HG03135 (cell line): ENCODE measurements around the gene MRPL43.

Source experiments
- ATAC-seq: cut with Tn5 transposase; IDR thresholded peaks from one replicate; pipeline ENCODE4 v1.9.1; 2021; ENCODE audit warnings: mild to moderate bottlenecking, moderate library complexity; ENCODE audit not compliant: unreplicated experiment

The MRPL43 gene

DNA sequence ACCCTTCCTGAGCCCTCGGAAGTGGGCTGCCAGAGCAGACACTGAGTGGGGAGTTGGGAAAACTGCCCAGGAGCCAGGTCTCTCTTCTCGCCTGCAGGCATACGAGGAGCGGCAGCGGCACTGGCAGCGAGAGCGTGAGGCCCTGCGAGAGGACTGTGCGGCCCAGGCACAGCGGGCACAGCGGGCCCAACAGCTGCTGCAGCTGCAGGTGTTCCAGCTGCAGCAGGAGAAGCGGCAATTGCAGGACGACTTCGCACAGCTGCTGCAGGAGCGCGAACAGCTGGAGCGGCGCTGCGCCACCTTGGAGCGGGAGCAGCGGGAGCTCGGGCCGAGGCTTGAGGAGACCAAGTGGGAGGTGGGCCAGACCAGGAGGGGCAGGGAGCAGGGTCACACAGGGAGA, 18.1 kb upstream of the MRPL43 start:
- ATAC-seq: no peak

DNA sequence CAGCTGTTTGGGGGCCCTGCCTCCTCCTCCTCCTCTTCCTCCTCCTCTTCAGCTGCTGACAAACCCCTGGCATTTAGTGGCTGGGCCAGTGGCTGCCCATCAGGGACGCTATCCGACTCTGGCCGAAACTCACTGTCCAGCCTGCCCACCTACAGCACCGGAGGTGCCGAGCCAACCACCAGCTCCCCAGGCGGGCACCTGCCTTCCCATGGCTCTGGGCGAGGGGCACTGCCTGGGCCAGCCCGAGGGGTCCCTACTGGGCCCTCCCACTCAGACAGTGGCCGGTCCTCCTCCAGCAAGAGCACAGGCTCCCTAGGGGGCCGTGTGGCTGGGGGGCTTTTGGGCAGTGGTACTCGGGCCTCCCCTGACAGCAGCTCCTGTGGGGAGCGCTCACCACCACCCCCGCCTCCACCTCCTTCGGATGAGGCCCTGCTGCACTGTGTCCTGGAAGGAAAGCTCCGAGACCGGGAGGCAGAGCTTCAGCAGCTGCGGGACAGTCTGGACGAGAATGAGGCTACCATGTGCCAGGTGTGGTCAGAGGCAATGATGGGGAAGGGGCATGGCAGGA, 16.4 kb upstream of the MRPL43 start:
- ATAC-seq: no peak

DNA sequence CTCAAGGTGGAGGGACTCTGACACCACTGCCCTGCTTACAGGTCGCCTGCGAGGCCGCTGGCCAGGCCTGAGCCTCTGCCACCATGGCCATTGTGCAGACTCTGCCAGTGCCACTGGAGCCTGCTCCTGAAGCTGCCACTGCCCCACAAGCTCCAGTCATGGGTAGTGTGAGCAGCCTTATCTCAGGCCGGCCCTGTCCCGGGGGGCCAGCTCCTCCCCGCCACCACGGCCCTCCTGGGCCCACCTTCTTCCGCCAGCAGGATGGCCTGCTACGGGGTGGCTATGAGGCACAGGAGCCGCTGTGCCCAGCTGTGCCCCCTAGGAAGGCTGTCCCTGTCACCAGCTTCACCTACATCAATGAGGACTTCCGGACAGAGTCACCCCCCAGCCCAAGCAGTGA, 15.2 kb upstream of the MRPL43 start:
- no peak for ATAC-seq

DNA sequence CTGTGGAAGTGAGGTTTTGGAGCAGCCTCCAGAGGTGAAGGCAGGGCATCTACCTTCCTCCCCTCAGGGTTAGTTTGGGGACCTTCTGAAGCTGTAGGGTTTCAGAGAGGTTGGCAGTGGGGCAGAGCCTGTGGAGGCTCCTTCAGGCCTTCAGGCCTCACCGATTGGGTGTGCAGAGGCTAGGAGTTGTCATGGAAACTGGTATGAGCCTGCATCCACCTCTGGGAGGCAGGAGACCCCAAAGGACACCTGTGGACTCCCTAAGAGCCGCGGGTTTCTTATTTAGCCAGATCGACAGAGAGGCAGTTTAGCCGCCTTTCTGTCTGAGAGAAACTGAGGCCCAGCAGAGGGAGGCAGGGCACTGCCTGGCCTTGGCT, 14.3 kb upstream of the MRPL43 start:
- ATAC-seq: no peak

DNA sequence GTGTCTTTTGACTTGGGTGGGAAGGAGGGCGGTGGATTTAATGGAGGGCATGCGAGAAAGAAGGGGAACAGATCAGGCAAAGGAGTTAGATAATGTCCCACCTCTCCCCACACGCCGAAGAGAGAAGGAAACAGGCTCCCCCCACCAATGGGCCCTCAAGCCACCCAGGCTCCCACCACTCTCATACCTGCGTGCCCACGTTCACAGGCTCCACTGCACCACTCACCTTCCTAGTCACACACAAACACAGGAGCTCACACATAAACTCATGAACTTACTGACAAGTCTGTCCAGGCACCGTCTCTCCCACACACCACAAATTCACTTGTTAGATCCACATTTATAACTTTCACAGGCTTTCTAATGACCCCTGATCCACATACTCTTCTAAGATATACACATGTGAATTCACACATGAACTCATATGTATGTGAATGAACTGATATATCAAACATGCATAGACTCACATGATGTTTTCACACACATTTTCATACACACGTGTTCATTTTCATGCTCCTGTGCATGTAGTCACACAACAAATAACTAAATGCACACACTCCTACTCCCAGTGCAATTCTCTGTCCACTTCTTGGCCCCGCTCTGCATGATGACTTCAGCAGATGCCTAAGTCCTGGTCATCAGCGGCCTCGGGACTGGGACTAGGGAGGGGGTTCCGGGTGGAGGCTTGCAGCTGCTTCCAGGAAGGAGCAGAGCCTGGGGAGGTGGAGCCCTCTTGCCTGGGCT, 13.8 kb upstream of the MRPL43 start:
- no peak for ATAC-seq

DNA sequence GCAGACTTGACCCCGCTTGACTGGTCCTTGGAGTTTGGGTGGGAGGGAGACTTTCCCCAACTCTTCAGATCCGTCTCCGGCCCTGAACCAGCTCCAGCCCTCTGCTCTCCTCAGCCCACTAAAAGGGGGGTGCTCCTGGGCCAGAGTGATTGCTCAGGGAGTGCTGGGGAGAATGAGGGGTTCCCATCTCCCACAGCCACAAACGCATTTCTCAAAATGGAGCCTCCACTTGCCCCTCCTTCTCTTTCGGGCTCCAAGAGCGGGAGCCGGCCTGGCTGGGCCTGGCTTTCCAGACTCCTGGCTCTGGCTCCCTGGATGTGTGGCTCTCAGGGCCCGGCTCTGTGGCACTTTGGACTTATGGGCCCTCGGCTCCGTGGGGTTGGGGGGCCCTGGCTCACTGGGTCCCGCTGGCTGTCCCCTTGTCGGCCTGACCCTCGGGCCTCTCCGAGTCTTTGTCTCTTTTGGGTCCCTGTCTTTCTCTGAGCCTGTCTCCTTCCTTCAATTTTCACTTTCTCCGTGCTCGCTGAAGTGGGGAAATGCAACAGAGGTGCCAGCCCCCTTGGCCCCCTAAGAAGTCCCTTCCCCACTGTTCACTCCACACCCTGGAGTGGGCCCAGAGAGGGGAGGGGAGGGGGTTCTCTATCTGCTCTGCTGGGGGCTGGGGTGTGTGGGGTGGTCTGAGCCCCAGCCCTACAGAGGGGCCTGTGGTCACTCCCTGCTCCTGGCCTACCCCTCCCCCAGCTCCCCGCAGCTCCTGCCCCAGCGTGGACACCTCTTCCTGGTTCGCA, 13.0 kb upstream of the MRPL43 start:
- no peak for ATAC-seq

DNA sequence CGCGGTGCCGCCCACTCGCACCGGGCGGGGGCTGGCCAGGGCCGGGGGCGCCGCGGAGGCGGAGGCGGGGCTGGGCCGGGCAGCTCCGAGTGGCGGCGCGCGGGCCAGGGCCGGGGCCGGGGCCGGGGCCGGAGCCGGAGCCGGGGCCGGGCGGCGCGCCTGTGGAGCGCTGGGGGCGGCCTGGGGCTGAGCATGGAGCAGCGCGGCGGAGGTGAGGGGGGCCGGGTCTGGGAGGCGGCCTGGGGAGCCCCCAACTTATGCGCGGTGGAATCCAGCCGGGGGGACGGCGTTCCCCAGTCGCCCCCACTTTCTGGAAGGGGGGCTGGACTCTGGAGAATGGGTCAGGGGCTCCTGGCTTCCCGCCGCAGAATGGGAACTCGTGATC, 12.4 kb upstream of the MRPL43 start, which contains the start of gene LZTS2:
LZTS2 (plus strand) TSS at position 67 of the 385 bp plus-strand sequence. CDS start 2,731 bp downstream, outside the sequence.
- ATAC-seq: no peak

DNA sequence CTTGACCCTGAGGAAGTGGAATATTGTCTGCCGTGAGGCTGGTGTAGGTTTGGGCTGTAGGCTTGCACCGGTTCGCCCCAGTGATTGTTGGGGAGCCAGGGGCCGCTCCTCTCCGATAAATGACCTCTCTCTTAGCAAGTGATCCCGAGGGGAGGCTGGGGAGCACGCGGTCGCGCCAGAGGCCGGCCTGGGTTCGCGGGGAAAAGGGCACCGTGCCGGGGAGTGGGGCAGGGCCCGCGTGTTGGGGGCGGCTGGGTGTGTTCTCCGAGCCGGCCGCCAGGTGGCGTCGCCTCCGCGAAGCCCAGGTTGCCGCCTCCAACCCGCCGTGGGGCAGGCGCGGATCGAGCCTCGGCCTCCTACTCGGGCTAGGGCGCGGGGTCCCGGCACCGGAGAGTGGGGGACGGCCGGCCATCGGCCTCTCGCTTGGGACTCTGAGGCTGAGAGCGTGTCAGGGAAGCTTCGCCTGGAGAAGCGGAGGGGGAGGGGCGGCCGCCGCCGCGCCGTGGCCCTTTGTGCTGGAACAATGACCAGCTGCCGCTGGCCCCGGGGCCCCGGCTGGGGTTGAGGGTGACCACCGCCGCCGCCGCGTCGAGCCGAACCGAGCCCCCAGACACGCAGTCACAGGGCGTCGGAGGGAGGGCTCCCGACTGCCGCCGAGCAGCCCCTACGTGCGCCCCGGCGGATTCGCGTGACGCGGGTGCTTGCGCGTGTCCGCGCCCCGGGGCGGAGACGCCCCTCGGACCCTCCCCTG, 11.9 kb upstream of the MRPL43 start:
- ATAC-seq: peak; percentile 47

DNA sequence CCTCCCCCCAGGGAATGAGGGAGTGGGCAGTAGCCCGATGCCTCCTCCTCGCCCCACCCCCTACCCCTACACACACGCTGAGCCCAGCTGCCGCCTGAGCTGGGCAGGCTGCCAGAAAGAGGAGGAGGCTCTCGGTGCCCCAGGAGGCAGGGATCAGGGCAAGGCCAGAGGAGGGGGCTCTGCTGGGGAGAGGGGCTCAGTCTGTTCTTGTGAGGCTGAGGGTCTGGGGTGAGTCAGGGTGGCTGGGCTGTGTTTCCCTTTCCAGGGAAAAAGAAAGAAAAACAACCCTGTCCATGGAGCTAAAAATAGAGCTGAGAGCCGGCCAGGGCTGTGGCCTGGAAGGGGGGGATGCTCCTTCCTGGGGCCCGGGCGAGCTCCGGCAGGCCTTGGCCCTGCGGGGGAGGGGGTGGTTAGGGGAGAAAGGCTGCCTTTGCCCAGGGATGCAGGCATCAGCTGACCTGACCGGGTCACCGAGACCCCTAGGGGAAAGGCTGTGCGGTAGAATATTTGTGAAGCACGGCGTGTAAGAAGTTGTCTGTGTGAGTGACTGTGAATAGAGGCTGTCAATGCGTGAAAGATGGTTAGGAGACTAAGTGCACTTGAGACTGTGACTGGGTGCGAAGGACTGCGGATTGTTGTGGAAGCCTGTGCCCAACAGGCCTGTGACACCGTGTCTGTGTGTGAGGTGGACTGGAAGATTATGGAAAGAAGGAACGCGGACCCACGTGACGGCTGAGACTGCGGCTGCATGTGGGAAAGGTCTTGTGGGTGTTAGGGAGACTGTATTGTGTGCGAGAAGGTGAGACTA, 11.1 kb upstream of the MRPL43 start:
- ATAC-seq: no peak

DNA sequence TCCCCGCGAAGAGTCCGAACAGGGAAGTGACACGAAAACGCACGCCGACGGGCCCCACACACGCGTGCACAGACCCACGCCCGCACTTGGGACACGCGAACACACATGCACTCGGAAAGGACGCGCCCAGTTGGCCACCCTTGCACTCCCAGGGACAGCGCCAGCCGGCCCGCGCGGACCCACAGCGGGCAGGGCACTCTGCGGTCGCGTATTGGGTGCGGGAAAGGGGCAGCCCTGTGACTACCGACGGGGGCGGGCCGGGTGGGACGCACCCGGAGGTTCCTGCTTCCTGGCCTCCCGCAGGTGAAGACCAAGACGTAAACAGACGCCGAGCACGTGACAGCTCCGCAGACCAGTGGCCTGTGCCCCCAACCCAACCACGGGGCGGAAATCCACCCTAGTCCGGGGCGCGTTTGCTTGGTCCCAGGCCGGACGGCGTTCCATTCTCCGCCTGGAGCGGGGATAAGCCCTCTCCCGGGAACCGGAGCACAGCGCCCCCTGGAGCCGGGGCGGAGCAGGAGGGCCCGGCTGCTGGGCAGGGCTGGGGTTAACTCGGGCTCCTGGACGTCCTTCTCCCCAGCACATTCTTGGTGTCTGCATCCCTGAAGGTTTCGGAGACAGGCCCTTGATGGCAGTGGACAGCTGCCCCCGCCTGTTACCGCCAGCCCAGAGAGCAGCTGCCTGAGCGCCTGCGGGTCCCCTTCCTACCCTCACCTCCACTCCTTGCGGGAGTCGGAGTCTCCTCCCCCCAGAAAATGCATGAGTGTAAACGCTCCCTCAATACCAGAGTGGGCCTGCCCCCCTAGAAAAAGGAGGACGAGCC, 10.3 kb upstream of the MRPL43 start:
- peak; percentile 38 for ATAC-seq

DNA sequence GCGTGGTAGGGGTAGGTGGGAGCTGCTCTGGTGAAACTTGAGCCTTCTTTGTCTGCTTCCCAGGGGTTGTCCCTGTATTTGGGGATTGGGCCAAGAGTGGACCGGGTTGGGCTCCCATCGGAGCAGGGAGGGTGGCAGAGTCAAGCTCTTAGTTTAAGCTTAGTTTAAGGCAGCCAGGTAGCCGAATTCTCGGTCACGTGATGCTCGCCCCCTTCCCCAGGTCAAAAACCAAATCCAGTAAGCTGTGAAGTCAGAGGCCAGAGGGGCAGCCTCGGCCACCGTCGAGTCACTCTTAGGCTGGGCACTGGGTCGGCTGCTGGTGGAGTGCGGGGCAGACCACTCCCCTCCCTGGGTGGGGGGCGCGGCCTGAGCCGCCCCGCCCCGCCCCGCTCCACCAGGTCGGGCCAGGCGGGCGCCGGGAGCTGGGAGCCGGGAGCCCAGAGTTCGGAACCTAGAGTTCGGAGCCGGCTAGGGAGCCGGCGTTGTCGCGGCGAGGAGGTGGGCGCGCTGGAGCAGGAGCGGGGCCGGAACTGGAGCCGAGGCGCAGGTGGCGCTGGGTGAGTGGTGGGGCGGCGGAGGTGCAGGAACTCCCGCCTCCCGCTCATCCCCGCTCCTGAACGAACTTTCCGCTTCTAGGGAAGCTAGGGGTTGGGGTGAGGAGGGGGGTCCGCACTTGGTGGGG, 9.5 kb upstream of the MRPL43 start:
- no peak for ATAC-seq

DNA sequence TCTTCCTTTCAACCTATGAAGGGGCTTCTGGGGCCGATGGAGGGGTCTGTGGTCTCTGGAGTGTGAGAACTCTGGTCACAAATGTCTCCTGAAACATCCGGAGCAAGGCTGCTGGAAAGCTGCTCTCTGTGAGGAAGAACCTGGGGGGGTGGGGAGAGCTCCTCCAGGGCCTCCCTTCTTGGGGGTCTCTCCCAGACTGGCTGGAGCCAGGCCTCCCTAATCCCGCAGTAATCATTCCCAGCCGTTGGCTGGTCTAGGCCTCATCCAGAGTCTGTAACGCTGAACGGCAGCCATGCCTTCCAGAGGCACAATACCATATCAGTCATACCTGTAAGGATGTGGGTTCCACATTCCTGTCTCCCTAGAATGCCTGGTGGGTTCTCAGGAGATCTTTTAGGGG, 7.9 kb upstream of the MRPL43 start:
- no peak for ATAC-seq

DNA sequence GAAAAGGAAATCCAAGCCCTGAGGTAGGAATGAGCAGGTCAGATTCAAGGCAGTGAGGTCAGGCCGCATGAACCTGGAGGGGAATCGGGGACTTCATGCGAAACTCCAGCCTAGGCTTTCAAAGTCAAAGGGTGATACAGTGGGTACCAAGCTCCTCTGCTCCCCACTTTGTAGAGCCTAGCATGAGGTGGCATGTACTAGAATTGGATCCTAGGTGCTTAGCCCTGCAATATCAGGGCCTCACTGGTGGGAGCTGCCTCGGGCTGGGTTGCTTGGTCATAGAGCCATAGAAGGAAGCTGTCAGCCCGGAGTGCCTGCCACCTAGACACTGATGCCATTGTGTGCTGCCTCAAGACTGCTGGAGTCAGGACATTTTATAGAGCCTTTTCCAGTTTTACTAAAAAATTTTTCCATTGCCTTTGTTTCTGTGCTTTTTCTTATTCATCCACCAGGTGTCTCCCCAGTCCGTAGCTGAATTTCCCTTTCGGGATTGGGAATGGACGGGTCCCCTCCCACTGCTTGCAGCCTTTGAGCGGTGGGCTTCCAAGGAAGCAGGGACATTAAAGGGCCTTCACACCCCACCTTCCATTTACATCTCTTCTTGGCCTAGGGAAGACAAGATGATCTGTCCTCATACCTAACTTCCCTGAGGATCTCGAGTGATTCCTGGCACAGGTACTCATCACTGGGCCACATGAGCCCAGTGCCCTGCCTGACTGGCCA, 6.8 kb upstream of the MRPL43 start:
- no peak for ATAC-seq

DNA sequence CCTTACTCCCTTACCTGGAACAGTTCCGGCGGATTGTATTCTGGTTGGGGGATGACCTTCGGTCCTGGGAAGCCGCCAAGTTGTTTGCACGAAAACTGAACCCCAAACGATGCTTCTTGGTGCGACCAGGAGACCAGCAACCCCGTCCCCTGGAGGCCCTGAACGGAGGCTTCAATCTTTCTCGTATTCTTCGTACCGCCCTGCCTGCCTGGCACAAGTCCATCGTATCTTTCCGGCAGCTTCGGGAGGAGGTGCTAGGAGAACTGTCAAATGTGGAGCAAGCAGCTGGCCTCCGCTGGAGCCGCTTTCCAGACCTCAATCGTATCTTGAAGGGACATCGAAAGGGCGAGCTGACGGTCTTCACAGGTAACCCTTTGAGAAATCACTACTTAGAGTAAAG, 1.8 kb upstream of the MRPL43 start:
- ATAC-seq: no peak

DNA sequence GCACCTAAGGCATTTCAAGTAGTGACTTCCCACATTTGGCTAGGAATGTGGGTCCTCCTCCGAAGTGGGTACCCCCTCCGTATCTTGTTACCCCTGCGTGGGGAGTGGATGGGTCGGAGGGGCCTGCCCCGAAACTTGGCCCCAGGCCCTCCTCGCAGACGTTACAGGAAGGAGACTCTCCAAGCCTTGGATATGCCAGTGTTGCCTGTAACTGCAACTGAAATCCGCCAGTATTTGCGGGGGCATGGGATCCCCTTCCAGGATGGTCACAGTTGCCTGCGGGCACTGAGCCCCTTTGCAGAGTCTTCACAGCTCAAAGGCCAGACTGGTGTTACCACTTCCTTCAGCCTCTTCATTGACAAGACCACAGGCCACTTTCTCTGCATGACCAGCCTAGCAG, 869 bp upstream of the MRPL43 start:
- ATAC-seq: no peak

DNA sequence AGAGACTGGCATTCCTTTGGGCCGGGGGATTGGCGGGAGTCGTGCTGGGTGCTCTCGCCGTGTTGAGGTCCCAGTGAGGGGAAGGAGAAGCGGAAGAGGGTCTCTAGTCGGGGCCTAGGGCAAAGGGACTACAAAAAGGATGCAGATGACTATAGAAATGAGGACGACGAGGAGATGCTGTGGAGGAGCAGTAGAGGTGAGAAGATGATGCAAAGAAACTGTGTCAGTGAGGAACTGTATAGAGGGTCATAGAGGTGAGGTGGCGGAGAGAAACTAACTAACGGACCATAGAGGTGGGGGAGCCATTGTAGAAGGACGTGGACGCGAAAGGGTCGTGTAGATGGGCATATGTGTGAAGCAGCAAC, 370 bp upstream of the MRPL43 start:
- ATAC-seq: no peak

DNA sequence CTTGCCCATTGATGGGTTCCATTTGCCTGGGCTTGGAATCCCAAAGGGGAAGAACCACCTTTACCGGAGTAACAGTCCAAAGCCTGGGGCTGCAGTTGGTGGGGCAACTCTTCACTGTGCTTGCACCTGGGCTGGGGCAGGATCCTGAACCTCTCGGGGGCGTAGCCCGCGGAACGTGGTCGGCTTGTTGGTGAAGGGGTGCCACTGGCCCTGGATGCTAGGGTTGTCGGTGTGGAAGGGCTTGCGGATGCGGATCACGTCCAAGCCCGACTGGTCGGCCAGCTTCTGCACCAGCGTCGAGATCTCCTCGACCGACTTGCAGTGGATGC, 710 bp downstream of the MRPL43 start:
- no peak for ATAC-seq

DNA sequence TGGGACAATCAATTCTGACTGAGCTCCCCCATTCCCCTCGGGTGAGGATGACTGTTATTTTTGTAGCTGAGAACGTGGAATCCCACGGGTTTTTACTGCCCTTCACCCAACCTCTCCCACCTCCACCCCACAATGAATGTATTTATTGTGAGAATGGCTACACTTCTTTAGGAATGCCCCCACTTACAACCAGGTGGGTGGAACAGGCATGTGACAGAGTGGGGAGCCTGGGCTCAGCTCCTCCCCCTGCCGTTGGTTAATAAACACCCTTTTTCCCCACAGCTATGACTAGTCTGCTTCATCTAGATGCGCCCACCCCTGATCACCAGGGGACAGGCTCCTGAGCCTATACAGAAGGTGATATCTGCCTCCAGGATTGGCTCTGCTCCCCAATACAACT, 2.0 kb downstream of the MRPL43 start:
- ATAC-seq: no peak
